ENCODE results near the gene TSPAN9.

The TSPAN9 gene

GRCh38 chr12:3123729-3124128 is 46.5 kb downstream of the TSPAN9 start:
- H3F3A ChIP-seq (ENCODE audit: control insufficient read depth, insufficient read depth): no peaks in the 10 kb centered on the region
- no peaks in the 10 kb centered on the region for H3K79me2 ChIP-seq (ENCODE audit: control insufficient read depth, low read length)
- no peaks in the 10 kb centered on the region for H3K9me2 ChIP-seq (replicated peaks; ENCODE audit: control insufficient read depth, low read length)
- H4K20me1 ChIP-seq (ENCODE audit: control insufficient read depth, insufficient read depth, low read depth, low read length): no peaks in the 10 kb centered on the region
- no peaks in the 10 kb centered on the region for H3K4me1 ChIP-seq (ENCODE audit: control insufficient read depth, low read length)
- no peaks in the 10 kb centered on the region for H3K36me3 ChIP-seq (ENCODE audit: control insufficient read depth, low read length)
- no peak overlapping the region for H3K4me3 ChIP-seq (ENCODE audit: low read length)
- H3K9me3 ChIP-seq (ENCODE audit: control insufficient read depth, insufficient read depth, low read length): no peaks in the 10 kb centered on the region
- H3K4me2 ChIP-seq (ENCODE audit: low read length): no peak overlapping the region
- TF ChIP-seq EZH2phosphoT487 (IDR thresholded peaks at IDR 0.05; ENCODE audit: borderline replicate concordance, low read length) (no peak), CTCF (IDR thresholded peaks at IDR 0.05; ENCODE audit: low read depth, low read length, poor library complexity, severe bottlenecking) (no peak)
- peaks cover 9% of the 10 kb centered on the region for H3K27me3 ChIP-seq (ENCODE audit: control insufficient read depth, low read length)
- no peak overlapping the region for H3K27ac ChIP-seq (ENCODE audit: low read depth, low read length)

GRCh38 chr12:3124917-3125316 is 47.7 kb downstream of the TSPAN9 start:
- Histone ChIP-seq H3K9me3 (ENCODE audit: control insufficient read depth, insufficient read depth, low read length) (no peaks in the 10 kb centered on the region), H3F3A (ENCODE audit: control insufficient read depth, insufficient read depth) (no peaks in the 10 kb centered on the region), H3K4me1 (ENCODE audit: control insufficient read depth, low read length) (peaks cover 7% of the 10 kb centered on the region), H3K9me2 (replicated peaks; ENCODE audit: control insufficient read depth, low read length) (no peaks in the 10 kb centered on the region), H3K4me3 (ENCODE audit: low read length) (no peak overlapping the region), H3K4me2 (ENCODE audit: low read length) (no peak overlapping the region), H3K27me3 (ENCODE audit: control insufficient read depth, low read length) (peaks cover 9% of the 10 kb centered on the region), H4K20me1 (ENCODE audit: control insufficient read depth, insufficient read depth, low read depth, low read length) (no peaks in the 10 kb centered on the region), H3K27ac (ENCODE audit: low read depth, low read length) (no peak overlapping the region), H3K36me3 (ENCODE audit: control insufficient read depth, low read length) (no peaks in the 10 kb centered on the region), H3K79me2 (ENCODE audit: control insufficient read depth, low read length) (no peaks in the 10 kb centered on the region)
- no peak for TF ChIP-seq CTCF (IDR thresholded peaks at IDR 0.05; ENCODE audit: low read depth, low read length, poor library complexity, severe bottlenecking)
- no peak for TF ChIP-seq EZH2phosphoT487 (IDR thresholded peaks at IDR 0.05; ENCODE audit: borderline replicate concordance, low read length)

GRCh38 chr12:3125674-3126073 is 48.5 kb downstream of the TSPAN9 start:
- H3K27ac ChIP-seq (ENCODE audit: low read depth, low read length): no peak overlapping the region
- peaks cover 13% of the 10 kb centered on the region for H3K4me1 ChIP-seq (ENCODE audit: control insufficient read depth, low read length)
- no peaks in the 10 kb centered on the region for H3F3A ChIP-seq (ENCODE audit: control insufficient read depth, insufficient read depth)
- H3K36me3 ChIP-seq (ENCODE audit: control insufficient read depth, low read length): no peaks in the 10 kb centered on the region
- H3K27me3 ChIP-seq (ENCODE audit: control insufficient read depth, low read length): peaks cover 12% of the 10 kb centered on the region
- TF ChIP-seq CTCF (IDR thresholded peaks at IDR 0.05; ENCODE audit: low read depth, low read length, poor library complexity, severe bottlenecking) (no peak), EZH2phosphoT487 (IDR thresholded peaks at IDR 0.05; ENCODE audit: borderline replicate concordance, low read length) (no peak)
- no peaks in the 10 kb centered on the region for H3K9me2 ChIP-seq (replicated peaks; ENCODE audit: control insufficient read depth, low read length)
- no peaks in the 10 kb centered on the region for H3K79me2 ChIP-seq (ENCODE audit: control insufficient read depth, low read length)
- H3K4me2 ChIP-seq (ENCODE audit: low read length): no peak overlapping the region
- no peaks in the 10 kb centered on the region for H4K20me1 ChIP-seq (ENCODE audit: control insufficient read depth, insufficient read depth, low read depth, low read length)
- no peak overlapping the region for H3K4me3 ChIP-seq (ENCODE audit: low read length)
- no peaks in the 10 kb centered on the region for H3K9me3 ChIP-seq (ENCODE audit: control insufficient read depth, insufficient read depth, low read length)

GRCh38 chr12:3127832-3128231 is 50.7 kb downstream of the TSPAN9 start:
- no peaks in the 10 kb centered on the region for H3K79me2 ChIP-seq (ENCODE audit: control insufficient read depth, low read length)
- H3K27ac ChIP-seq (ENCODE audit: low read depth, low read length): no peak overlapping the region
- no peak overlapping the region for H3K4me2 ChIP-seq (ENCODE audit: low read length)
- no peaks in the 10 kb centered on the region for H3F3A ChIP-seq (ENCODE audit: control insufficient read depth, insufficient read depth)
- H3K4me1 ChIP-seq (ENCODE audit: control insufficient read depth, low read length): peaks cover 13% of the 10 kb centered on the region
- H3K9me2 ChIP-seq (replicated peaks; ENCODE audit: control insufficient read depth, low read length): no peaks in the 10 kb centered on the region
- no peak overlapping the region for H3K4me3 ChIP-seq (ENCODE audit: low read length)
- no peaks in the 10 kb centered on the region for H4K20me1 ChIP-seq (ENCODE audit: control insufficient read depth, insufficient read depth, low read depth, low read length)
- TF ChIP-seq EZH2phosphoT487 (IDR thresholded peaks at IDR 0.05; ENCODE audit: borderline replicate concordance, low read length) (no peak), CTCF (IDR thresholded peaks at IDR 0.05; ENCODE audit: low read depth, low read length, poor library complexity, severe bottlenecking) (no peak)
- peaks cover 9% of the 10 kb centered on the region for H3K27me3 ChIP-seq (ENCODE audit: control insufficient read depth, low read length)
- no peaks in the 10 kb centered on the region for H3K36me3 ChIP-seq (ENCODE audit: control insufficient read depth, low read length)
- H3K9me3 ChIP-seq (ENCODE audit: control insufficient read depth, insufficient read depth, low read length): no peaks in the 10 kb centered on the region

Measured in DOHH2 (cell line).